Upper lobe of left lung (tissue), 4 donors: ENCODE measurements around the gene CEP104.

ENCODE experiments used
- POLR2A ChIP-seq, 4 donors: fragments of 450-650 bp; IDR thresholded peaks; one replicate each; pipeline ENCODE4 v1.5.1; 2016 to 2017; ENCODE audit warnings: antibody characterized with exemption in 4 of 4, mild to moderate bottlenecking in 2 of 4
- POLR2AphosphoS5 ChIP-seq, 2 donors: sonication (generic); formaldehyde crosslinking; IDR thresholded peaks; one replicate each; pipeline ENCODE4 v1.5.1; 2017; ENCODE audit warnings: antibody characterized with exemption in 2 of 2

- TF ChIP-seq POLR2A (IDR thresholded peaks at IDR 0.05) (peak in 2 of 4 donors; percentile 9 to 66), POLR2AphosphoS5 (IDR thresholded peaks at IDR 0.05) (peak; percentile 55 to 63)
Measured at GRCh38 chr1:3900150-3900968, 43.3 kb upstream of the CEP104 start, which contains the start of gene C1orf174.
